SU-DHL-6 (cell line): ENCODE data around the gene CARD14.

Experiments used
- CTCF ChIP-seq: fragments of 200-600 bp; sonication (generic); IDR thresholded peaks from one replicate; pipeline ENCODE4 v1.5.1; 2017; ENCODE audit warnings: antibody characterized with exemption, mild to moderate bottlenecking, low read length, moderate library complexity; ENCODE audit not compliant: insufficient read depth, poor library complexity, severe bottlenecking
- EZH2phosphoT487 ChIP-seq: fragments of 200-600 bp; sonication (generic), shearing (Covaris generic); conservative IDR thresholded peaks from 2 replicates; pipeline ENCODE4 v1.6.1; 2018; ENCODE audit warnings: mild to moderate bottlenecking, antibody characterized with exemption, low read length, moderate library complexity, mixed read lengths

GRCh38 chr17:80246266-80246681 is 76.4 kb downstream of the CARD14 start:
- no peak for TF ChIP-seq CTCF
- no peak for TF ChIP-seq EZH2phosphoT487
